Spinal cord (tissue), 10 donors: ENCODE measurements around the gene SIVA1. TPM values are rescaled to one million over a fixed set of nuclear protein-coding genes. Genes with fewer than 3 reads are reported as not detected.
A peak's percentile ranks its signal among the peaks of the same experiment; 100 is the strongest.

Experiments
- DNase-seq, 6 donors: peaks; one replicate each; pipeline versions ENCODE4 v3.0.0 to v3.0.0-alpha.2; 2013 to 2015; ENCODE audit warnings: low spot score in 6 of 6, low read depth in 4 of 6
- H3K27ac ChIP-seq: one replicate; pipeline ENCODE4 v1.5.1; 2013; ENCODE audit warnings: low read depth, low read length, control low read depth
- H3K27me3 ChIP-seq: one replicate; pipeline ENCODE4 v1.6.1; 2013; ENCODE audit warnings: low read length; ENCODE audit not compliant: control insufficient read depth, insufficient read depth
- H3K36me3 ChIP-seq: one replicate; pipeline ENCODE4 v1.6.1; 2013; ENCODE audit warnings: low read length; ENCODE audit not compliant: control insufficient read depth, insufficient read depth
- H3K4me1 ChIP-seq: one replicate; pipeline ENCODE4 v1.6.1; 2013; ENCODE audit warnings: low read length; ENCODE audit not compliant: control insufficient read depth, insufficient read depth
- H3K4me3 ChIP-seq: one replicate; pipeline ENCODE4 v1.5.1; 2013; ENCODE audit warnings: low read depth, low read length, control low read depth
- H3K9me3 ChIP-seq: one replicate; pipeline ENCODE4 v1.6.1; 2013; ENCODE audit warnings: low read length; ENCODE audit not compliant: control insufficient read depth, insufficient read depth
- WGBS: methylation state at CpG from one replicate; pipeline ENCODE4 v1.1.5; 2013; ENCODE audit warnings: missing lambda C conversion rate; ENCODE audit not compliant: insufficient coverage; 5-methylcytosine and 5-hydroxymethylcytosine counted together
- polyA plus RNA-seq, 2 donors: library from polyadenylated mRNA; unstranded; fragments of 120-200 nt; gene quantifications; one replicate each; pipeline ENCODE4 v1.2.1, GENCODE V29; 2013; ENCODE audit not compliant: insufficient read length in 2 of 2
- total RNA-seq, 2 donors: library from RNA; depleted of rRNA in 1 of 2; stranded (reverse); fragments of 120-200 nt in 1 of 2; fragments of >200 nt in 1 of 2; gene quantifications; one replicate each; pipeline versions ENCODE4 v1.2.3 to v1.2.4, GENCODE V29; 2013 to 2014
- donor health status: healthy.

SIVA1 gene
- total and polyA plus RNA-seq, 4 donors, result 30.6 to 83.3 (median 49.6) TPM

- peaks cover 74% of the 10 kb centered on the region for H3K4me1 ChIP-seq
- H3K9me3 ChIP-seq, result no peaks in the 10 kb centered on the region
- H3K4me3 ChIP-seq, result no peak overlapping the region
- H3K36me3 ChIP-seq, result peaks cover 98% of the 10 kb centered on the region
- H3K27me3 ChIP-seq, result no peaks in the 10 kb centered on the region
- no peak overlapping the region for H3K27ac ChIP-seq
- 45% methylated on average over 8 of the region's 14 CpGs for WGBS
- peak in 2 of 6 donors; percentile 57 to 69 for DNase-seq
These were observed 35.3 kb downstream of the SIVA1 start for GRCh38 chr14:104788161-104788818.

GRCh38 chr14:104788873-104789663 lies 36.1 kb downstream of the SIVA1 start:
- H3K9me3 ChIP-seq, result no peaks in the 10 kb centered on the region
- DNase-seq, result no peak
- H3K27me3 ChIP-seq, result no peaks in the 10 kb centered on the region
- no peak overlapping the region for H3K27ac ChIP-seq
- no peak overlapping the region for H3K4me3 ChIP-seq
- 84% methylated on average over 39 of the region's 39 CpGs for WGBS
- H3K36me3 ChIP-seq, result peaks cover 98% of the 10 kb centered on the region
- H3K4me1 ChIP-seq, result peaks cover 74% of the 10 kb centered on the region

DNA sequence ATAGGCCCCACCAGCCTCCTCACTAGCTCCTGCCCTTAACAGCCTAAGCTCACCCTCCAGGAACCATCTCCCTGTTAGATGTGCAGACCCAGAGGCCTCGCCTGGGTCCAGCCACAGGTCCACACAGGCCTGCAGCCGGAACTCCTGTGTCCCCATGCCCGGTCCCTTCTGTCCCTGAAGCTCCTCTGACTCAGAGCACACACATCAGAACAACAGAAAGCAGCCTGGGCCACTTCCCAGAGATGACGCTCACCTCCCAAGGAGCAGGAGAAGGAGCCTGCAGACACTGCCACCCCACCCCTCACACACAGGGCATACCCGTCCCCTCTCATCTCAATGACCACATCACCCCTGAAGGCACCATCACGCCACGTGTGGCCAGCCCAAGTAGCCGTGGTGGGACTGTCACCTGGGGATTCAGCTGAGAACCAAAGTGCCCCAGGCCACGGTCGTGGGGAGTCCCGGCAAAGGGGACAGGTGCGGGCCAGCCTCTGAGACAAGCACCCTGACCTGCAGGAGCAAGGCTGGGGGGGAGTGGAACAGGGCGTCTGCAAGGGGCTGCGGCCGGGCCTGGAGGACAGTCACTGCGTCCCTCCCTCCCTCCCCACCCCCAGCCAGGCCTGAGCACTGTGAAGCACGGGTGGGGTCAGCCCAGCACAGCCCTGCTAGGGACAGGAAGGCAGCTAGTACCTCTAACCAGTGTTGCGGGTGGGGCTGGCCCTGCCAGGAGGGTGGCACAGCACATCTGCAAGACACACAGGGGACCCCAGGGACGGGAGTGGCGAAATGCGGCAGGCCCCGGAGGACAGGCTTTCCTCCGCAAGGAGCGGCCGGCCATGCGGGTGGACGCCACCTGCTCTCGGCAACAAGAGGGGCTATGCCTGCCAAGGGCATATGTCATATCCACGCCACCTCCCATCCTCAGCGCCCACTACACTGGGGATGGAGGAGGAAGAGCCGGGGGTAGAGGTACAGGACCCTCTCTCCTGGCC lies 37.1 kb downstream of the SIVA1 start:
- Histone ChIP-seq H3K27ac (no peak overlapping the region), H3K4me1 (peaks cover 72% of the 10 kb centered on the region), H3K9me3 (no peaks in the 10 kb centered on the region), H3K36me3 (peaks cover 90% of the 10 kb centered on the region), H3K4me3 (no peak overlapping the region), H3K27me3 (no peaks in the 10 kb centered on the region)
- no peak for DNase-seq
- WGBS, result 87% methylated on average over 16 of the region's 31 CpGs

DNA sequence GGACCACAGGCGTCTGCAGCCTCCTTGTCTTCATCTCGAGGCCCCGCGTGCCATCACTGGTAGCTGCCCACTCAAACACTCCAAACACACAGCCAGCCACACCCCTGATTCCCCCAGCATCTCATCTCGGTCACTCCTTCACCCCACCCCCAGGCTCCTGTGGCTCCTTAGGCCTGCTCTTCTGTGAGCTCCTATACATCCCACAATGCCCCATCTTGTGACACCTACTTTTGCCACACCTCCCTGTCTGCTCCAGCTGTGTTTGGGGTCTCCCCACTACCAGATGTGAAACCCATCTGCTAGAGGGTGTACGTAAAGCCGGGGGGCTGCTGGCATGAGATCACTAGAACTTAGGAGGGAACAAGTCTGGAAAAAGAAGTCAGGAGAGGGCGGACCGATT lies 38.5 kb downstream of the SIVA1 start:
- Histone ChIP-seq H3K27ac (no peak overlapping the region), H3K4me3 (no peak overlapping the region), H3K36me3 (peaks cover 77% of the 10 kb centered on the region), H3K4me1 (peaks cover 66% of the 10 kb centered on the region), H3K9me3 (no peaks in the 10 kb centered on the region), H3K27me3 (peaks cover 2% of the 10 kb centered on the region)
- 88% methylated on average over 9 of the region's 9 CpGs for WGBS
- DNase-seq, result no peak

DNA sequence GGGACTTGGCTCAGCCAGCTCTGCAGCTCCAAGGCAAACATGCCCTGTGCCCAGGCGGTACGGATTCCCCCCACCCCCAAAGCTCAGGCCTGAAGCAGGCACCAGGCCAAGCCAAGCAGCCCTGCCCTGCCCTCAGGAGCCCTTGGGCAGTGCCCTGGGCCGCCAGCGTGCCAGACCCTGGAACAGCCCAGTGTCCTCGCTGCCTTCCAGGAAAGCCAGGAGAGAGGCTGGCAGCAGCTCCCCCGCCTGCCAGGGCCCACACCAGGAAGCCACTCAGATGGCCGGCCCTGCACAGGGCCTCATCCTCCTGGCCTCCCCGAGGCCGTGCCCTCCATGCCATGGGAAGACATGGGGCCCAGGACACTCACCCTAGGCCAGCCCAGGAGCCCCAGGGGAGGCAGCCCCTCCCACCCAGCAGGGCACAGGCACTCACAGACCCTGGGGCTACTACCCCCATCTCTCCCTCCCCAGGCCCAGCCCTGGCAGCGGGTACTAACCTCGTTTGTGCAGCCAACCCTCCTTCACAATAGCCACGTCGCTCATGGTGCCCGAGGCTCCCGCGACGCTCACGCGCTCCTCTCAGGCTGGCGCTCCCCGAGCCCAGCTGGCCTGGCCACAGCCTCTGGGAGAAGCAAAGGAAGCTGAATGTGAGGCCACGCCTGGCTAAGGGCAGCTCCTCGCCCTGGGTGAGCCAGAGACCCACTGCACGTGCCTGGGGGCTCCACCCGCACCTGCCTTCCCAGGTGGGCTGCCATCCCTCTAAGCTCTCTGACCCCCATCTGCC lies 39.3 kb downstream of the SIVA1 start:
- H3K4me1 ChIP-seq, result peaks cover 58% of the 10 kb centered on the region

DNA sequence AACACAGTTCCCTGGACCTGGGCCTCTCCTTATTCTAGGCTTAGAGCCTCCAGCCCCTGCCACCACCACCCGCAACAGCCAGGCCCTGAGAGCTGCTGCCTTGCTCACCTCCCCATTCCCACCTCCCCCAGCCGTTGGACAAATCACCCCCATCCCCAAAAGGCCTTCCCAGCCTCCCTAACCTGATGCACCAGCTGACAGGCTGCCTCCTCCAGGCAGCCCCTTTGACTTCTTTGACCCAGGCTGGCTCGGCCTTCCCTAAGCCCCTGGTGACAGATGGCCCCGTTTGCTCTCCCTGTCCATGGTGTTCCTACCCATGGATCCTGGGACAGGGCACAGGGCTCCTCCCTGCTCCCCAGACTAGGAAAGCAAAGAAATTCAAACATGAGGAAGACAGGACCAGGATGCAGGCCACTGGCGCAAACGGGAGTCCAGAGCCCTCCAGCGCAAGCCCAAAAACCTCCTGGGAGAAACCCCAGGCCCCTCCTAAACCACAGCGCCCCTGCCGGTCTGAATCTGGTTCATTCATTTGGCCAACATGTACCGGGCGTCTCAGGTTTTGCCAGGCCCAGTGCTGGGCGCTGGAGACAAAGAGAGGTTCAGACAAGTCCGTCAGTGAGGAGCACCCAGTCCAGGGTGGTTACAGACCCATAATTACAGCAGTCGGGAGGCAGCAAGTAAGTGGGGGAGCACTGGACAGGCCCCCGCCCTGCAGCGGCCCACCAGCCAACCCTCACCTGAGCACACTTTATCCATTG lies 40.2 kb downstream of the SIVA1 start:
- Histone ChIP-seq H3K9me3 (no peaks in the 10 kb centered on the region), H3K27me3 (peaks cover 2% of the 10 kb centered on the region), H3K4me3 (no peak overlapping the region), H3K27ac (no peak overlapping the region), H3K4me1 (peaks cover 55% of the 10 kb centered on the region), H3K36me3 (peaks cover 60% of the 10 kb centered on the region)
- WGBS, result 83% methylated on average over 15 of the region's 16 CpGs
- DNase-seq, result no peak

More for the DNA sequence above, 39.3 kb downstream of the SIVA1 start:
- Histone ChIP-seq H3K36me3 (peaks cover 68% of the 10 kb centered on the region), H3K9me3 (no peaks in the 10 kb centered on the region), H3K27ac (no peak overlapping the region), H3K4me3 (no peak overlapping the region), H3K27me3 (peaks cover 2% of the 10 kb centered on the region)
- WGBS, result 59% methylated on average over 25 of the region's 25 CpGs
- no peak for DNase-seq

GRCh38 chr14:104793703-104793959 lies 40.7 kb downstream of the SIVA1 start:
- H3K27ac ChIP-seq, result peak overlapping the region; percentile 35
- no peaks in the 10 kb centered on the region for H3K9me3 ChIP-seq
- H3K4me1 ChIP-seq, result peaks cover 50% of the 10 kb centered on the region
- WGBS, result 83% methylated on average over 2 of the region's 2 CpGs
- peaks cover 55% of the 10 kb centered on the region for H3K36me3 ChIP-seq
- peaks cover 2% of the 10 kb centered on the region for H3K27me3 ChIP-seq
- no peak for DNase-seq
- no peak overlapping the region for H3K4me3 ChIP-seq

DNA sequence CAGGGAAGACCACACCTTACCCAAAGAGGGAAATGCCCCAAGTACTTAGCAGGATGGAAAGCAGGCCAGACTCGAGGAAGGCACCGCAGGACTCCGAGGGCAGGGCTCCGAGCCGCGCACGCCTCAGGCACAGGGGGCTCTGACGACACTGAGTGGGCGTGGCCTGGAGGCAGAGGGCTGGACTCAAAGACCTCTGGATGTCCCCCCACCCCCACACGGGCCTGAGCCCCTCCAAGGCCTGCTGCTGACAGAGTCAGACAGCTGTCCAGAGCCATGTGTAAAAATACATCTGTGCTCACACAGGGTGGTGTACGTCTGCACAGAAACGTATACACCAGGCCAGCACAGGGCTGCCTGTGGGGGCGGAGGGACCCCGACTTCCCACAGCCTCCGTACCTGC lies 41.2 kb downstream of the SIVA1 start:
- peaks cover 46% of the 10 kb centered on the region for H3K4me1 ChIP-seq
- WGBS, result 10% methylated on average over 12 of the region's 15 CpGs
- peaks cover 50% of the 10 kb centered on the region for H3K36me3 ChIP-seq
- DNase-seq, result peak in 2 of 6 donors; percentile 52 to 61
- H3K27me3 ChIP-seq, result peaks cover 2% of the 10 kb centered on the region
- no peaks in the 10 kb centered on the region for H3K9me3 ChIP-seq
- H3K27ac ChIP-seq, result peak overlapping the region; percentile 35
- H3K4me3 ChIP-seq, result peak overlapping the region; percentile 59
